ENCODE results near the gene NT5E.
"Not testable (repeated sequence)": the region's sequence is repeated elsewhere in the genome, so short reads cannot be mapped to it uniquely, and the experiment has no call there.

The NT5E gene

DNA sequence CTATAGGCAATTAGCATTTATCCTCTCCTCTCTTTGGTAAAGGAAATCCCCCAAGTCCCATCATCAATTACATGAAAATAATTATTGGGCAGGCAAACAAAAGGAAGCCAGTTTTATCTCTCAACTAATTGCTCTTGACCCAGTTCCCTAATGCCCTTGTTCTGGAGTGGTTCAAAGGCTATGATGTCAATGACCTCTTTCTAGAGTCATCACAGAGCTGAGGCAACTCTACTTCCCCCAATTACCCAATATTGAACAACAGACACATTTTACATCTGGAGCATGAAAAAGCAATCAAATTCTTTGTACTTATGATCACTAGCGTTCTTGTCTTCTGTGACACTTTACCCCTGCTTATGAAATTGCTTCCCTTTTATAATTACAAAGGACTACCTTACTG lies 43.5 kb downstream of the NT5E start:
- H3K4me3 ChIP-seq (ENCODE audit: low read depth, low read length): no peak overlapping the region
- peaks cover 13% of the 10 kb centered on the region for H3K9me3 ChIP-seq (ENCODE audit: control insufficient read depth, insufficient read depth, low read depth, low read length)
- H3K9ac ChIP-seq (ENCODE audit: low read length): no peak overlapping the region
- H3K27me3 ChIP-seq (ENCODE audit: control insufficient read depth, insufficient read depth, low read length): no peaks in the 10 kb centered on the region
- no peak overlapping the region for H3K27ac ChIP-seq (ENCODE audit: low read depth, low read length)
- no peaks in the 10 kb centered on the region for H3K4me1 ChIP-seq (ENCODE audit: control insufficient read depth, insufficient read depth, low read length)
- no peaks in the 10 kb centered on the region for H3K36me3 ChIP-seq (ENCODE audit: control insufficient read depth, insufficient read depth, low read length)

DNA sequence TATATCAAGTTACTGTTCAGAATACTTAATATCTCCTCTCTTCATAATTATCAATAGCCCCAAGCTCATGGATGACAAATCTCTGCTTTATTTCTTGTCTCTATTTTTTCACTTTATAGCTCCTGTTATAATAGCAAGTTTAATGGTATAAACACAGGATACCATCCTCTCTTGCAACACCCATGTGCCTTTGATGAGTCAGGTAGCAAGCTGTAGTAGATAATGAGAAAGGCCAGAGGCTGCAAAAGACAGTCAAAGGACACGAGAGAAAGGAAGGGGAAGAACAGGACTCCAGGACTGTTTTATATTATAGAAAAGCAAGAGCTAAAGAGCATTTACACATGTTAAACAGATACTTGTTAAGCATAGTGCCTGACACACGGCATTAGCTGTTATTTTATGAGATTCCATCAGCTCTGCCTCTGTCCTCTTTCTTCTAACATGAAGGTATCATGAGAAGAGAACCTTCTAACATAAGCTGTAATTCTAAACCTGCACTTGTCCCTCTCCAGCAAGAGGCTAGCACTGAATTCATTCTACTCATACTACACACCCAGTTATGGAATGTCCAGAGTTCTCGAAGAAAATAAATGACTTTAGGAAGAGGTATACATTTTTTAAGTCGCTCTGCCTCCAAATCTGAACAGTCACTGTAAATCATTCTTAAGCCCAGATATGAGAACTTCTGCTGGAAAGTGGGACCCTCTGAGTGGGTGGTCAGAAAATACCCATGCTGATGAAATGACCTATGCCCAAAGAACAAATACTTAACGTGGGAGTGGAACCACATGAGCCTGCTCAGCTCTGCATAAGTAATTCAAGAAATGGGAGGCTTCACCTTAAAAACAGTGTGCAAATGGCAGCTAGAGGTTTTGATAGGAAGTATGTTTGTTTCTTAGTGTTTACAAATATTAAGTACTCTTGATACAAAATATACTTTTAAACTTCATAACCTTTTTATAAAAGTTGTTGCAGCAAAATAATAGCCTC lies 45.0 kb downstream of the NT5E start:
- H3K27me3 ChIP-seq (ENCODE audit: control insufficient read depth, insufficient read depth, low read length): no peaks in the 10 kb centered on the region
- no peak overlapping the region for H3K9ac ChIP-seq (ENCODE audit: low read length)
- no peaks in the 10 kb centered on the region for H3K36me3 ChIP-seq (ENCODE audit: control insufficient read depth, insufficient read depth, low read length)
- peaks cover 19% of the 10 kb centered on the region for H3K9me3 ChIP-seq (ENCODE audit: control insufficient read depth, insufficient read depth, low read depth, low read length)
- H3K4me3 ChIP-seq (ENCODE audit: low read depth, low read length): no peak overlapping the region
- no peaks in the 10 kb centered on the region for H3K4me1 ChIP-seq (ENCODE audit: control insufficient read depth, insufficient read depth, low read length)
- H3K27ac ChIP-seq (ENCODE audit: low read depth, low read length): no peak overlapping the region

DNA sequence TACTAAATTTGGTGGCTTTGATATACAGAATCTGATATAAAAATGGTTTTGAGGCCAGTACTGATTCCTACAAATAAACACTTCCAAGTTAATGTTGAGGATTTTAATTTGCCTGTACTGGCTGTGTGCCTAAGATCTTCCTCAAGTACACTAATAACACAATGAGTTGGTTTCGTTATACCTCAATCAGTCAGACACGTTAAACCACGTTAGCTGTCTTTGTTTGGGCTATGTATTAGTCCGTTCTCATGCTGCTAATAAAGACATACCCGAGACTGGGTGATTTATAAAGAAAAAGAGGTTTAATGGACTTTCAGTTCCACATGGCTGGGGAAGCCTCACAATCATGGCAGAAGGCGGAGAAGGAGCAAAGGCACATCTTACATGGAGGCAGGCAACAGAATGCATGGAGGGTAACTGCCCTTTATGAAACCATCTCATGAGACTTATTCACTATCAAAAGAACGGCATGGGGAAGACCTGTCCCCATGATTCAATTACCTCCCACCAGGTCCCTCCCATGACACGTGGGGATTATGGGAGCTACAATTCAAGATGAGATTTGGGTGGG lies 46.2 kb downstream of the NT5E start:
- Histone ChIP-seq H3K9me3 (ENCODE audit: control insufficient read depth, insufficient read depth, low read depth, low read length) (peaks cover 19% of the 10 kb centered on the region), H3K4me1 (ENCODE audit: control insufficient read depth, insufficient read depth, low read length) (no peaks in the 10 kb centered on the region), H3K9ac (ENCODE audit: low read length) (no peak overlapping the region), H3K27me3 (ENCODE audit: control insufficient read depth, insufficient read depth, low read length) (no peaks in the 10 kb centered on the region), H3K36me3 (ENCODE audit: control insufficient read depth, insufficient read depth, low read length) (no peaks in the 10 kb centered on the region), H3K4me3 (ENCODE audit: low read depth, low read length) (no peak overlapping the region), H3K27ac (ENCODE audit: low read depth, low read length) (no peak overlapping the region)

DNA sequence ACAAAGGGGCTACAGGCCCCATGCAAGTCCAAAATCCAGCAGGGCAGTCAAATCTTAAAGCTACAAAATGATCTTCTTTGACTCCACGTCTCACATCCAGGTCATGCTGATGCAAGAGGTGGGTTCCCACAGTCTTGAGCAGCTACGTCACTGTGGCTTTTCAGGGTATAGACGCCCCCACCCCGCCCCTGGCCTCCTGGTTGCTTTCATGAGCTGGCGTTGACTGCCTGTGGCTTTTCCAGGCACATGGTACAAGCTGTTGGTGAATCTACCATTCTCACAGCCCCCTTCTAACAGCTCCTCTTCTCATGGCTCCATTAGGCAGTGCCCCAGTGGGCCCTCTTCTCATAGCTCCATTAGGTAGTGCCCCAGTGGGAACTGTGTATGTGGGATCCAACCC lies 47.0 kb downstream of the NT5E start:
- Histone ChIP-seq H3K4me3 (ENCODE audit: low read depth, low read length) (no peak overlapping the region), H3K36me3 (ENCODE audit: control insufficient read depth, insufficient read depth, low read length) (no peaks in the 10 kb centered on the region), H3K4me1 (ENCODE audit: control insufficient read depth, insufficient read depth, low read length) (no peaks in the 10 kb centered on the region), H3K9me3 (ENCODE audit: control insufficient read depth, insufficient read depth, low read depth, low read length) (peaks cover 19% of the 10 kb centered on the region), H3K9ac (ENCODE audit: low read length) (no peak overlapping the region), H3K27me3 (ENCODE audit: control insufficient read depth, insufficient read depth, low read length) (no peaks in the 10 kb centered on the region), H3K27ac (ENCODE audit: low read depth, low read length) (no peak overlapping the region)

DNA sequence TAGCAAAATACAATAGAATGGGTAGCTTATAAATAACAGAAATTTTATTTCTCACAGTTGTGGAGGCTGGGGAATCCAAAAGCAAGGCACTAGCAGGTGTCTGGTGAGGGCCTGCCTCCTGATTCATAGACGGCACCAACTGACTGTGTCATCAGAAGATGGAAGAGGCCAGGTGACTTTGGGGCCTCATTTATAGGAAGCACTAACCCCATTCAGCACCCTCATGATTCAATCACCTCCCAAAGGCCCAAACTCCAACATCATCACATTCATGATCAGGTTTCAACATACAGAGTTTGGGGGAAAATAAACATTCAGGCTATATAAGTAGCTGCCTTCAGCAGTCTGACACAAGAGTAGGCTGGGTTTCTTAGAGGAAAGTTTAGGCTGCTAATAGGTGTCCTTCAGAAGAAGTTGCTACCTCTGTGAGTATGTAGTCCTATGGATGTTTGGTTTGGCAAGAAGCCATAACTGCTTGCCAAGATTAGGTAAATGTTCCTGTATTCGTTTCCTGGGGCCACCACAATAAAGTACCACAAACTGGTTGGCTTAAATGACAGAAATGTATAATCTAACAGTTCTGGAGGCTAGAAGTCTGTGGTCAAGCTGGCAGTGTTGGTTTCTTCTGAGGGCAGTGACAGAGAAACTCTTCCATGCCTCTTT lies 48.8 kb downstream of the NT5E start:
- H3K9me3 ChIP-seq (ENCODE audit: control insufficient read depth, insufficient read depth, low read depth, low read length): peaks cover 19% of the 10 kb centered on the region
- H3K27me3 ChIP-seq (ENCODE audit: control insufficient read depth, insufficient read depth, low read length): no peaks in the 10 kb centered on the region
- no peaks in the 10 kb centered on the region for H3K36me3 ChIP-seq (ENCODE audit: control insufficient read depth, insufficient read depth, low read length)
- no peak overlapping the region for H3K4me3 ChIP-seq (ENCODE audit: low read depth, low read length)
- H3K4me1 ChIP-seq (ENCODE audit: control insufficient read depth, insufficient read depth, low read length): no peaks in the 10 kb centered on the region
- no peak overlapping the region for H3K27ac ChIP-seq (ENCODE audit: low read depth, low read length)
- no peak overlapping the region for H3K9ac ChIP-seq (ENCODE audit: low read length)

DNA sequence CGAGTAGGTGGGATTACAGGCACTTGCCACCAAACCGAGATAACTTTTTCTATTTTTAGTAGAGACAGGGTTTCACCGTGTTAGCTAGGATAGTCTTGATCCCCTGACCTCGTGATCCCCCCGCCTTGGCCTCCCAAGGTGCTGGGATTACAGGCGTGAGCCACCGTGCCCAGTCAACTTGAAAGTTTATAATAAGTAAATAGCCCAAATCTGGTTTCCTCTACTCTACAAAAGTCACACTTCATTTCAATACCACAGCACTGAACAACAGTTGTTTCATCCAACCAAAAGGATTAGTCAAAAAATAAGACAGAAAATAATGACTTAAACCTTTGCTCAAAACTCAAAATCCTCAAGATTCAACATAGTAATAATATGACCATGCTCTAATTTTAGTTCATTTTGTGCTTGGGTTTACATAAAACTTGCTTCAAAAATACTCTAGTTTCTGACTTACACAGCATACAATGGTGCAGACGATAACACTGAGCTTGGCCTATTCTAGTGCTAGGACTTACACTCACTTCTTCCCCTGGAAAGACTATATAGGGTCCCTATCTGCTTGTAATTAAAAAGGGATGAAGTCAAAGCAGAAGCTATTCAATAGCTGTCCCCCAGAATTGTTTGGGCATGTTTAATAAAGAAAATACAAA lies 56.7 kb downstream of the NT5E start:
- Histone ChIP-seq H3K27me3 (ENCODE audit: control insufficient read depth, insufficient read depth, low read length) (no peaks in the 10 kb centered on the region), H3K27ac (ENCODE audit: low read depth, low read length) (no peak overlapping the region)

DNA sequence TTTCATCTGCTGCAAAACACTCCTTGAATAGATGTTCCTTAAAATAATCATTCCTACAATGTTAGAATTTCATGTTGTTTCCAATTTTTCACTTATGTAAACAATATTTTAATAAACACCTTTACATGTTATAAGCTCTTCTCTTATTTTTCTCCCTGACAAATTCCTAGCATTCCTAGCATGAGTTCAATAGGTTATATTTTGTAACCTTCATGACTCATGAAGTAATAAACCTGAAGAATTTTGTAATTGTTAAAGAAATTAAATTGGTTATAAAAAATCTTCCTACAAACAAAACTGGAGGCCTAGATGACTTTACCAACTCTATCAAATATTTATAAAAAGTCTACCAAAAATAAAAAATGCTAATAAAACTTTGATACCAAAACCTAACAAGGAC lies 66.3 kb downstream of the NT5E start:
- Histone ChIP-seq H3K36me3 (ENCODE audit: control insufficient read depth, insufficient read depth, low read length) (peaks cover 32% of the 10 kb centered on the region), H3K27me3 (ENCODE audit: control insufficient read depth, insufficient read depth, low read length) (no peaks in the 10 kb centered on the region)

More for the DNA sequence above, 56.7 kb downstream of the NT5E start:
- H3K4me1 ChIP-seq (ENCODE audit: control insufficient read depth, insufficient read depth, low read length): no peaks in the 10 kb centered on the region
- H3K9ac ChIP-seq (ENCODE audit: low read length): no peak overlapping the region
- no peak overlapping the region for H3K4me3 ChIP-seq (ENCODE audit: low read depth, low read length)
- H3K9me3 ChIP-seq (ENCODE audit: control insufficient read depth, insufficient read depth, low read depth, low read length): no peaks in the 10 kb centered on the region
- H3K36me3 ChIP-seq (ENCODE audit: control insufficient read depth, insufficient read depth, low read length): peaks cover 20% of the 10 kb centered on the region

DNA sequence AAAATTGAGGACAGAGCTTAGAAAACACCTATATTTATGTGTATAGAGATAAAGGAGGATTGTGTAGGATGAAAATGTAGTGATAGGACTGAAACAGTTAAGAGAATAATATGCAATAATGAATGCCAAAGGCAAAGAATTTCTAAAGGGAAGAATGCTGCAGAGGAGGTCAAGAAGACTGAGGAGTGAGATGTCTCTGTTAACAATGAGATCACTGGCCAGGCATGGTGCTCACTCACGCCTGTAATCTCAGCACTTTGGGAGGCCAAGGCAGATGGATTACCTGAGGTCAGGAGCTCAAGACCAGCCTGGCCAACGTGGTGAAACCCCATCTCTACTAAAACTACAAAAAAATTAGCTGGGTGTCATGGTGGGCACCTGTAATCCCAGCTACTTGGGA lies 74.4 kb downstream of the NT5E start:
- not testable (repeated sequence) for H3K4me1 ChIP-seq (ENCODE audit: control insufficient read depth, insufficient read depth, low read length); H3K4me3 ChIP-seq (ENCODE audit: low read depth, low read length); H3K27me3 ChIP-seq (ENCODE audit: control insufficient read depth, insufficient read depth, low read length); H3K36me3 ChIP-seq (ENCODE audit: control insufficient read depth, insufficient read depth, low read length); H3K9me3 ChIP-seq (ENCODE audit: control insufficient read depth, insufficient read depth, low read depth, low read length); H3K9ac ChIP-seq (ENCODE audit: low read length); H3K27ac ChIP-seq (ENCODE audit: low read depth, low read length)

More for the DNA sequence above, 66.3 kb downstream of the NT5E start:
- Histone ChIP-seq H3K27ac (ENCODE audit: low read depth, low read length) (no peak overlapping the region), H3K4me1 (ENCODE audit: control insufficient read depth, insufficient read depth, low read length) (no peaks in the 10 kb centered on the region), H3K4me3 (ENCODE audit: low read depth, low read length) (no peak overlapping the region), H3K9me3 (ENCODE audit: control insufficient read depth, insufficient read depth, low read depth, low read length) (no peaks in the 10 kb centered on the region), H3K9ac (ENCODE audit: low read length) (no peak overlapping the region)

DNA sequence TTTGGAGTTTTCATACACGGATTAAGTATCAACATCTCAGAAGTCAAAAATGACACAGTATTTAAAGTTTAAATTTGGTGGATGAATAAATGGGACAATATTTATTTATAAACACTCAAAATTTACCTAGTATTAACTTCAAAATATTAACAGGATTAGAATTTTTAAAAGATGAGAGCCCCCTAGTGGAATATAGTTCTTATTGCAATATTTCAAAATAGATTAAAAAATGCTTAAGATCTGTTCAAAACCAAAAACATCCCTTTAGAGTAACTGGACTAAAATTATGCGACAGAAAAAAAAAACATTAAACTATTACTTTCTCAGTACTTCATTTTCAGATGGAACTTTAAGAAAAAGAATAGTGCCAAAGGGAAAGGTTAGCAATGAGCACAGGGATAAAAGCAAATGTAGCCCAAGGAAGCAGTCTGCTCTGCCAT lies 87.2 kb downstream of the NT5E start:
- H3K9ac ChIP-seq (ENCODE audit: low read length): no peak overlapping the region
- H3K4me1 ChIP-seq (ENCODE audit: control insufficient read depth, insufficient read depth, low read length): no peaks in the 10 kb centered on the region
- peaks cover 11% of the 10 kb centered on the region for H3K36me3 ChIP-seq (ENCODE audit: control insufficient read depth, insufficient read depth, low read length)

DNA sequence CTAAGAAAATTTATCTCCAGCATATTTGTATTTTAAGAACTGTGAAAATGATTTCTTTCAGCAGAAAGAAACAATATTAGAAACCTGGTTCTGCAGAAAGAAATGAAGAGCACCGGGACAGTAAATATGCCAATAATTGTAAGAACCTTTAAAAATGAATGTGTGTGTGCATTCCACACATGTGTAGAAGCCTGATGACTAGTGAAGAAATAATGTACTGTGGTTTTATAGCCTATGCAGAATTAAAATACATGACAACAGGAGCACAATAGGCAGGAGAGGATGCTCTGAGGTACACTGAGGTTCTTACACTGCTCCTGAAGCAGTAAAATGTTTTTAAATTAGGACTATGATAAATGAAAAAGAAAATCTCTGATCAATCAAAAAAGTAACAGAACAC lies 94.9 kb downstream of the NT5E start:
- peaks cover 10% of the 10 kb centered on the region for H3K36me3 ChIP-seq (ENCODE audit: control insufficient read depth, insufficient read depth, low read length)
- no peaks in the 10 kb centered on the region for H3K4me1 ChIP-seq (ENCODE audit: control insufficient read depth, insufficient read depth, low read length)
- H3K27ac ChIP-seq (ENCODE audit: low read depth, low read length): no peak overlapping the region
- H3K4me3 ChIP-seq (ENCODE audit: low read depth, low read length): no peak overlapping the region
- no peaks in the 10 kb centered on the region for H3K27me3 ChIP-seq (ENCODE audit: control insufficient read depth, insufficient read depth, low read length)
- no peak overlapping the region for H3K9ac ChIP-seq (ENCODE audit: low read length)
- no peaks in the 10 kb centered on the region for H3K9me3 ChIP-seq (ENCODE audit: control insufficient read depth, insufficient read depth, low read depth, low read length)

More for the DNA sequence above, 87.2 kb downstream of the NT5E start:
- no peak overlapping the region for H3K27ac ChIP-seq (ENCODE audit: low read depth, low read length)
- H3K9me3 ChIP-seq (ENCODE audit: control insufficient read depth, insufficient read depth, low read depth, low read length): no peaks in the 10 kb centered on the region
- H3K27me3 ChIP-seq (ENCODE audit: control insufficient read depth, insufficient read depth, low read length): no peaks in the 10 kb centered on the region
- H3K4me3 ChIP-seq (ENCODE audit: low read depth, low read length): no peak overlapping the region
